Trophoblast cell (in vitro differentiated cells and primary cell): ENCODE data around the gene NUAK1.

ENCODE experiments used
- DNase-seq, 2 donors: peaks; one replicate each; pipeline ENCODE4 v3.0.0-alpha.2; 2016
- H2AFZ ChIP-seq: 2 replicates; pipeline ENCODE4 v1.6.1; 2013; ENCODE audit warnings: low read length, moderate library complexity, mild to moderate bottlenecking; ENCODE audit not compliant: insufficient read depth, poor library complexity
- H2AK5ac ChIP-seq: 2 replicates; pipeline ENCODE4 v1.6.1; 2013; ENCODE audit warnings: mild to moderate bottlenecking, low read length
- H2BK120ac ChIP-seq: 2 replicates; pipeline ENCODE4 v1.6.1; 2013; ENCODE audit warnings: low read length, mild to moderate bottlenecking, moderate library complexity; ENCODE audit not compliant: insufficient read depth, poor library complexity
- H2BK12ac ChIP-seq: 2 replicates; pipeline ENCODE4 v1.6.1; 2013; ENCODE audit warnings: mild to moderate bottlenecking, low read length, moderate library complexity
- H2BK5ac ChIP-seq: 2 replicates; pipeline ENCODE4 v1.6.1; 2013; ENCODE audit warnings: low read length, low read depth, moderate library complexity, mild to moderate bottlenecking; ENCODE audit not compliant: poor library complexity
- H3K14ac ChIP-seq: 2 replicates; pipeline ENCODE4 v1.6.1; 2013; ENCODE audit warnings: mild to moderate bottlenecking, low read length
- H3K18ac ChIP-seq: 2 replicates; pipeline ENCODE4 v1.6.1; 2013; ENCODE audit warnings: mild to moderate bottlenecking, low read length
- H3K23ac ChIP-seq: 2 replicates; pipeline ENCODE4 v1.6.1; 2013; ENCODE audit warnings: low read length
- H3K27ac ChIP-seq: 2 replicates; pipeline ENCODE4 v1.5.1; 2013; ENCODE audit warnings: low read depth, mild to moderate bottlenecking, inconsistent platforms, low read length, moderate library complexity
- H3K27me3 ChIP-seq: 2 replicates; pipeline ENCODE4 v1.6.1; 2013; ENCODE audit warnings: inconsistent platforms, mild to moderate bottlenecking, low read length, moderate library complexity; ENCODE audit not compliant: insufficient read depth
- H3K36me3 ChIP-seq, 2 experiments: 1 replicate in 1 of 2; 2 replicates in 1 of 2; pipeline ENCODE4 v1.6.1; 2013; ENCODE audit warnings: low read length in 2 of 2, mild to moderate bottlenecking in 2 of 2, moderate library complexity in 1 of 2; ENCODE audit not compliant: insufficient read depth in 2 of 2, control insufficient read depth in 1 of 2
- H3K4ac ChIP-seq: 2 replicates; pipeline ENCODE4 v1.6.1; 2013; ENCODE audit warnings: low read depth, mild to moderate bottlenecking, low read length, moderate library complexity
- H3K4me1 ChIP-seq, 2 experiments: 1 replicate in 1 of 2; 2 replicates in 1 of 2; pipeline ENCODE4 v1.6.1; 2013; ENCODE audit warnings: low read length in 2 of 2, mild to moderate bottlenecking in 2 of 2, moderate library complexity in 1 of 2; ENCODE audit not compliant: insufficient read depth in 2 of 2, control insufficient read depth in 1 of 2
- H3K4me2 ChIP-seq: 2 replicates; pipeline ENCODE4 v1.6.1; 2013; ENCODE audit warnings: inconsistent platforms, mild to moderate bottlenecking, low read length, moderate library complexity
- H3K4me3 ChIP-seq: 2 replicates; pipeline ENCODE4 v1.5.1; 2013; ENCODE audit warnings: mild to moderate bottlenecking, low read depth, low read length, inconsistent platforms
- H3K79me1 ChIP-seq: one replicate; pipeline ENCODE4 v1.6.1; 2013; ENCODE audit warnings: low read length
- H3K79me2 ChIP-seq: 2 replicates; pipeline ENCODE4 v1.6.1; 2013; ENCODE audit warnings: low read length, mild to moderate bottlenecking; ENCODE audit not compliant: control insufficient read depth, insufficient read depth, poor library complexity
- H3K9ac ChIP-seq: 2 replicates; pipeline ENCODE4 v1.6.1; 2013; ENCODE audit warnings: mild to moderate bottlenecking, low read length
- H3K9me3 ChIP-seq: 2 replicates; pipeline ENCODE4 v1.6.1; 2013; ENCODE audit warnings: low read depth, mild to moderate bottlenecking, control low read depth, inconsistent platforms, low read length; ENCODE audit not compliant: insufficient read depth
- H4K12ac ChIP-seq: 2 replicates; pipeline ENCODE4 v1.6.1; 2013; ENCODE audit warnings: low read depth, mild to moderate bottlenecking, low read length, moderate library complexity
- H4K8ac ChIP-seq: 2 replicates; pipeline ENCODE4 v1.6.1; 2013; ENCODE audit warnings: low read depth, mild to moderate bottlenecking, low read length, moderate library complexity
- H4K91ac ChIP-seq: one replicate; pipeline ENCODE4 v1.6.1; 2013; ENCODE audit warnings: low read depth, mild to moderate bottlenecking, low read length, moderate library complexity
- WGBS: extraction: QIAGEN DNeasy Blood & Tissue Kit; methylation state at CpG from one replicate; pipeline ENCODE4 v1.1.7; 2013; ENCODE audit warnings: missing lambda C conversion rate; ENCODE audit not compliant: insufficient read length, insufficient coverage; ENCODE audit errors: extremely low coverage; 5-methylcytosine and 5-hydroxymethylcytosine counted together

Gene NUAK1

DNA sequence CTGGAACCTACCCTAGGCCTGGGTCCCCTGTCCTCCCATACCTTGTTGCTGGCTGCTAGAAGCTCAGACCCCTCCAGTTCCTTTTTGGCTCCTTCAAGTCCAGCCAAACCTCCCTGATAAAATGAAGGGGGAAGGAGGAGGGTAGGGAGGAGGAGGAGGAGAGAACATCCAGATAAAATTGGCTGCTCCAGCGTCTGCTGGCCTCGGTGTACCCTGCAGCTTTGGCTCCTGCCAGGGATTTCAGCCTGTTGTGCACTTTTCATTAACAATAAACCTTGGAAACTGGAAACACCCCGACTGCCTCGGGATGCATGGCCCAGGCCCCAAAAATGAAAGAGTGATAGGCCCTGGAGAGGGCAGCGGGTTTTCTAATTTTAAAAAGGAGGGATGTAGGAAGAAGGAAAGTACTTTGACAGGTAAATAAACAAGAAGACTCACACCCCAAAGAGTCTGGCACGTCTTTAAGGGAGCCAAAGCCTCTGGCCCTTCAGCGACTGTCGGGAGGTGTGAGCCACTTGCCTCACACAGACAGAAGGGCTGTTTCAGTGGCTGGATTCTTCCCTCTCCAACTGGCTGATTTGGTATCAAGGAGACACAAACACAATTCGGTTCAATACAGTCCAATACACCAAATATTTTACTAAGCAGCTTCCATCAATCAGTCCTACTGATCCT, 49.8 kb downstream of the NUAK1 start:
- Histone ChIP-seq H2BK5ac (no peak overlapping the region), H3K27ac (peak overlapping the region; percentile 1), H2AFZ (no peak overlapping the region), H2BK12ac (no peak overlapping the region), H3K79me2 (peaks cover 5% of the 10 kb centered on the region), H3K4ac (no peak overlapping the region), H3K79me1 (peaks cover 9% of the 10 kb centered on the region), H2BK120ac (no peak overlapping the region), H4K12ac (no peak overlapping the region), H4K91ac (no peak overlapping the region), H3K4me2 (no peak overlapping the region), H3K4me3 (no peak overlapping the region), H3K18ac (peak overlapping the region; percentile 17), H4K8ac (no peak overlapping the region), H3K27me3 (no peaks in the 10 kb centered on the region), H3K9ac (no peak overlapping the region), H3K9me3 (no peaks in the 10 kb centered on the region), H2AK5ac (no peak overlapping the region), H3K36me3 (peaks cover 26 to 38% of the 10 kb centered on the region in 2 experiments), H3K14ac (no peak overlapping the region), H3K4me1 (peaks cover 4 to 14% of the 10 kb centered on the region in 2 experiments), H3K23ac (no peak overlapping the region)
- no CpG with 5 or more reads among the region's 9 CpGs for WGBS
- no peak for DNase-seq

DNA sequence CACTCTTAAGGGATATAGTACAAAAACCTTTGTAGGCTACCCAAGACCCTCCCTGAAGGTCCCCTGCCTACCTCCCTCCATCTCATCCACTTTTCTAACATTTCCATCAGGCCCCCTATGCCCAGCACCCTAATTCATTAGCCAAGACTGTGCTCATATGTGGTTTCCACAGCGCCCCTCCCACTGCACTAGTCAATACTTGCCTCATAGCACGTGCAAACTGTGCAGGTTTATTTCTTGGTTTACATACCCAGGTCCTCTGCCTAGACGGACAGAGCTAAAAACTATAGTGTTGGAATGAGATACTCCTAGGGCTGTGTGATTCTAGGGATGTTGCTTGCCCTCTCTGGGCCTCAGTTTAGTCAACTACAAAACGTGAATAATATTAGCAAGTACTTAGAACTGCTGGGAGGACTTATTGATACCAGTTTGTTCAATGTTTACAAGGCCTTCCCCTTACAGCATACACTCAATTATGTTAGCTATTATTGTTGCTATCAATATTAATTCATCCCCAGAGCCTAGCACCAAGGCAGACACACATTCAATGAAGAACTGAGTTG, 50.4 kb downstream of the NUAK1 start:
- Histone ChIP-seq H3K23ac (no peak overlapping the region), H2BK120ac (no peak overlapping the region), H2AK5ac (no peak overlapping the region), H2BK12ac (no peak overlapping the region), H3K18ac (peak overlapping the region; percentile 17), H3K27ac (peak overlapping the region; percentile 1), H3K79me1 (peaks cover 13% of the 10 kb centered on the region), H4K12ac (no peak overlapping the region), H3K4me1 (peaks cover 8 to 18% of the 10 kb centered on the region in 2 experiments), H3K27me3 (no peaks in the 10 kb centered on the region), H3K4me3 (no peak overlapping the region), H4K91ac (no peak overlapping the region), H3K9ac (no peak overlapping the region), H3K4ac (peak overlapping the region; percentile 42), H3K36me3 (peaks cover 26 to 38% of the 10 kb centered on the region in 2 experiments), H3K4me2 (no peak overlapping the region), H2BK5ac (no peak overlapping the region), H4K8ac (no peak overlapping the region), H3K14ac (no peak overlapping the region), H3K79me2 (peaks cover 5% of the 10 kb centered on the region), H3K9me3 (no peaks in the 10 kb centered on the region), H2AFZ (no peak overlapping the region)
- no peak for DNase-seq
- WGBS = no CpG with 5 or more reads among the region's 4 CpGs

DNA sequence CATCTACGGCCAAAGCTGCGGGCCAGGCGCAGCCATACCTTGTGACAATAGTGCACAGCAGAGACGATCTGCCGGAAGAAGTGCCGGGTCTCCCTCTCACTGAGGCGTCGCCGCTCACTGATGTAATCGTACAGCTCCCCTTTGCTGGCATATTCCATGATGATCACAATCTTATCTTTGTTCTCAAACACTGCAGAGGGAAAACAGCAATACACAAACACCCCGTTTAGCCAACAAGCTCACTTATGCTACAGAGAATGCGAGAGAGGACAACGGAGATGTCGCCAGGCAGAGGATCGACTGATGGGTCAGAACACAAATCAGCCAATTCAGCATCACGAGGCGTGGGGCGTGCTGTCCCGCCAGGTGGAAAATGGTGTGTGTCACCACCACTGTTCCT, 52.1 kb downstream of the NUAK1 start:
- no peak overlapping the region for H3K27ac ChIP-seq
- H3K79me1 ChIP-seq = peaks cover 27% of the 10 kb centered on the region
- H4K12ac ChIP-seq = no peak overlapping the region
- H2BK12ac ChIP-seq = no peak overlapping the region
- H3K4me3 ChIP-seq = no peak overlapping the region
- no peak overlapping the region for H2BK5ac ChIP-seq
- H2BK120ac ChIP-seq = no peak overlapping the region
- H3K9me3 ChIP-seq = no peaks in the 10 kb centered on the region
- no peak overlapping the region for H3K18ac ChIP-seq
- no peak overlapping the region for H3K9ac ChIP-seq
- peaks cover 10% of the 10 kb centered on the region for H3K79me2 ChIP-seq
- no peak overlapping the region for H3K23ac ChIP-seq
- H3K36me3 ChIP-seq = peaks cover 34 to 51% of the 10 kb centered on the region in 2 experiments
- WGBS = no CpG with 5 or more reads among the region's 19 CpGs
- no peak overlapping the region for H2AK5ac ChIP-seq
- H4K8ac ChIP-seq = no peak overlapping the region
- no peak overlapping the region for H2AFZ ChIP-seq
- H3K4ac ChIP-seq = no peak overlapping the region
- H3K14ac ChIP-seq = no peak overlapping the region
- DNase-seq = no peak
- H4K91ac ChIP-seq = no peak overlapping the region
- no peak overlapping the region for H3K4me2 ChIP-seq
- no peaks in the 10 kb centered on the region for H3K27me3 ChIP-seq
- H3K4me1 ChIP-seq = peaks cover 19 to 30% of the 10 kb centered on the region in 2 experiments

DNA sequence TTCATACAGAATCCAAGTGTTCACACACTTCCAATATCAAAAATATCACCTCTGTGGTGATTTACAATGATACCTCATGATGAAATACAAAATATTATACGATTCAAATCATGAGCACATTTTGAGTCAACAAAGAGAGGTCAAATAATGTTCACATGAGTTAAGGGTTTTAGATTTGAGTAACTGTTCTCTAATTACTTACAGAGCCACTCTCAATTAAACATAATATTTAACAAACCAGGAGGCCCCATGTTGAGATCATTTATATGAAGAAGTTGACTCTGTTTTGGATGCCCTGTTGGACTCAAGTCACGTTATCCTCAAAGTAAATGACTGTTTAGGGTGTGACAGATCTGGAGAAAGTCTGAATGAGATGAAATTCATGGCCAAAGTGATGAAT, 53.5 kb downstream of the NUAK1 start:
- H3K14ac ChIP-seq = no peak overlapping the region
- no peak overlapping the region for H4K8ac ChIP-seq
- no peak overlapping the region for H3K4me3 ChIP-seq
- no CpG with 5 or more reads among the region's 2 CpGs for WGBS
- no peak overlapping the region for H3K18ac ChIP-seq
- H3K9ac ChIP-seq = no peak overlapping the region
- H2BK5ac ChIP-seq = no peak overlapping the region
- H2BK120ac ChIP-seq = no peak overlapping the region
- H3K36me3 ChIP-seq = peaks cover 30 to 56% of the 10 kb centered on the region in 2 experiments
- no peak overlapping the region for H2AFZ ChIP-seq
- H2BK12ac ChIP-seq = no peak overlapping the region
- no peak overlapping the region for H2AK5ac ChIP-seq
- DNase-seq = no peak
- peaks cover 35% of the 10 kb centered on the region for H3K79me1 ChIP-seq
- no peak overlapping the region for H3K4me2 ChIP-seq
- H3K27ac ChIP-seq = peak overlapping the region; percentile 90
- no peak overlapping the region for H4K12ac ChIP-seq
- no peak overlapping the region for H3K4ac ChIP-seq
- H3K27me3 ChIP-seq = no peaks in the 10 kb centered on the region
- H4K91ac ChIP-seq = no peak overlapping the region
- H3K79me2 ChIP-seq = peaks cover 10% of the 10 kb centered on the region
- no peaks in the 10 kb centered on the region for H3K9me3 ChIP-seq
- H3K23ac ChIP-seq = no peak overlapping the region
- peaks cover 25 to 36% of the 10 kb centered on the region in 2 experiments for H3K4me1 ChIP-seq
